Prostate gland (tissue), 2 donors: ENCODE measurements around the gene SNCG.

Experiments
- POLR2A ChIP-seq: fragments of 450-650 bp; IDR thresholded peaks from one replicate; pipeline ENCODE4 v1.6.1; 2016; ENCODE audit warnings: antibody characterized with exemption, mild to moderate bottlenecking
- TF ChIP-seq, protein P1 (sequence below), 4 experiments: fragments of 200-600 bp in 2 of 4; fragments of 450-650 bp in 2 of 4; sonication (generic) in 2 of 4; IDR thresholded peaks; 1 replicate in 3 of 4; 2 replicates in 1 of 4; pipeline ENCODE4 v1.5.1; 2016 to 2019; ENCODE audit warnings: antibody characterized with exemption in 4 of 4, mild to moderate bottlenecking in 2 of 4, moderate library complexity in 2 of 4

DNA sequence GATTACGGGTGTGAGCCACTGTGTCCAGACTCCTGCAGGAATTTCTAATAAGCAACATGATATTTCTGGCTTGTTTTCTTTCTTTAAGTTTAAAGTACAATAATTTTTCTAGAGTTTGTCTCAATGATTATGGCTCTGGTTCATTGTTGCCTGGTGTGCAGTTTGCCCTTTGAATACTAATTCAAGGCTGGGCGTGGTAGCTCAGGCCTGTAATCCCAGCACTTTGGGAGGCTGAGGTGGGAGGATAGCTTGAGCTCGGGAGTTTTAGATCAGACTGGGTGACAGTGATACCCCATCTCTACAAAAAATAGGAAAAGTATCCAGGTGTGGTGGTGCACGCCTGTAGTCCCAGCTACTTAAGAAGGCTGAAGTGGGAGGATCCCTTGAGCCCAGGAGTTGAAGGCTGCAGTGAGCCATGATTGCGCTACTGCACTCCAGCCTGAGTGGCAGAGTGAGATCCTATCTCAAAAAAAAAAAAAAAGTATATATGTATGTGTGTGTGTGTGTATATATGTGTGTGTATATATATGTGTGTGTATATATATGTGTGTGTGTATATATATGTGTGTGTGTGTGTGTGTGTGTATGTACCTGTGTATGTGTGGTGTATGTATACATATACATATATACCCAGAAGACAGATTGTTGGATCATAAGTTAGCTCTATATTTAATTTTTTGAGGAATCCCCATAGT, 18.1 kb downstream of the SNCG start:
- TF ChIP-seq, protein P1, sequence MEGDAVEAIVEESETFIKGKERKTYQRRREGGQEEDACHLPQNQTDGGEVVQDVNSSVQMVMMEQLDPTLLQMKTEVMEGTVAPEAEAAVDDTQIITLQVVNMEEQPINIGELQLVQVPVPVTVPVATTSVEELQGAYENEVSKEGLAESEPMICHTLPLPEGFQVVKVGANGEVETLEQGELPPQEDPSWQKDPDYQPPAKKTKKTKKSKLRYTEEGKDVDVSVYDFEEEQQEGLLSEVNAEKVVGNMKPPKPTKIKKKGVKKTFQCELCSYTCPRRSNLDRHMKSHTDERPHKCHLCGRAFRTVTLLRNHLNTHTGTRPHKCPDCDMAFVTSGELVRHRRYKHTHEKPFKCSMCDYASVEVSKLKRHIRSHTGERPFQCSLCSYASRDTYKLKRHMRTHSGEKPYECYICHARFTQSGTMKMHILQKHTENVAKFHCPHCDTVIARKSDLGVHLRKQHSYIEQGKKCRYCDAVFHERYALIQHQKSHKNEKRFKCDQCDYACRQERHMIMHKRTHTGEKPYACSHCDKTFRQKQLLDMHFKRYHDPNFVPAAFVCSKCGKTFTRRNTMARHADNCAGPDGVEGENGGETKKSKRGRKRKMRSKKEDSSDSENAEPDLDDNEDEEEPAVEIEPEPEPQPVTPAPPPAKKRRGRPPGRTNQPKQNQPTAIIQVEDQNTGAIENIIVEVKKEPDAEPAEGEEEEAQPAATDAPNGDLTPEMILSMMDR (IDR thresholded peaks at IDR 0.05): no peak
- TF ChIP-seq POLR2A: no peak
